ENCODE results near the gene EYS. TPM values are rescaled to one million over a fixed set of nuclear protein-coding genes. Genes with fewer than 3 reads are reported as not detected.

EYS gene
- polyA plus RNA-seq, 3 donors, result 0.51 to 0.69 (median 0.65) TPM

- DNase-seq (ENCODE audit: low read depth in 3 of 3, low spot score in 2 of 3), result no peak
These were observed 1026.6 kb downstream of the EYS start for GRCh38 chr6:64680446-64680845.

GRCh38 chr6:64679416-64679815 is 1027.6 kb downstream of the EYS start:
- no peak for DNase-seq (ENCODE audit: low read depth in 3 of 3, low spot score in 2 of 3)

GRCh38 chr6:64672651-64673050 is 1034.4 kb downstream of the EYS start:
- DNase-seq (ENCODE audit: low read depth in 3 of 3, low spot score in 2 of 3), result no peak

- no peak for DNase-seq (ENCODE audit: low read depth in 3 of 3, low spot score in 2 of 3)
These were observed 1034.9 kb downstream of the EYS start for GRCh38 chr6:64672131-64672530.

- DNase-seq (ENCODE audit: low read depth in 3 of 3, low spot score in 2 of 3), result no peak
These were observed 1041.9 kb downstream of the EYS start for GRCh38 chr6:64665137-64665536.

- DNase-seq (ENCODE audit: low read depth in 3 of 3, low spot score in 2 of 3), result no peak
These were observed 1042.5 kb downstream of the EYS start for GRCh38 chr6:64664480-64664879.

- no peak for DNase-seq (ENCODE audit: low read depth in 3 of 3, low spot score in 2 of 3)
These were observed 1063.0 kb downstream of the EYS start for GRCh38 chr6:64644024-64644423.

- DNase-seq (ENCODE audit: low read depth in 3 of 3, low spot score in 2 of 3), result no peak
These were observed 1076.1 kb downstream of the EYS start for GRCh38 chr6:64630901-64631300.

- DNase-seq (ENCODE audit: low read depth in 3 of 3, low spot score in 2 of 3), result no peak
These were observed 1084.1 kb downstream of the EYS start for GRCh38 chr6:64622944-64623343.

GRCh38 chr6:64602993-64603392 is 1104.0 kb downstream of the EYS start:
- DNase-seq (ENCODE audit: low read depth in 3 of 3, low spot score in 2 of 3), result no peak

GRCh38 chr6:64591676-64592036 is 1115.4 kb downstream of the EYS start:
- no peak for DNase-seq (ENCODE audit: low read depth in 3 of 3, low spot score in 2 of 3)

- DNase-seq (ENCODE audit: low read depth in 3 of 3, low spot score in 2 of 3), result no peak
These were observed 1115.9 kb downstream of the EYS start for GRCh38 chr6:64590965-64591675.

- no peak for DNase-seq (ENCODE audit: low read depth in 3 of 3, low spot score in 2 of 3)
These were observed 1117.1 kb downstream of the EYS start for GRCh38 chr6:64589961-64590360.

- no peak for DNase-seq (ENCODE audit: low read depth in 3 of 3, low spot score in 2 of 3)
These were observed 1126.7 kb downstream of the EYS start for GRCh38 chr6:64580346-64580745.

GRCh38 chr6:64553249-64553786 is 1153.7 kb downstream of the EYS start:
- no peak for DNase-seq (ENCODE audit: low read depth in 3 of 3, low spot score in 2 of 3)

GRCh38 chr6:64547594-64548268 is 1159.3 kb downstream of the EYS start:
- no peak for DNase-seq (ENCODE audit: low read depth in 3 of 3, low spot score in 2 of 3)

- no peak for DNase-seq (ENCODE audit: low read depth in 3 of 3, low spot score in 2 of 3)
These were observed 1167.1 kb downstream of the EYS start for GRCh38 chr6:64539917-64540316.

- DNase-seq (ENCODE audit: low read depth in 3 of 3, low spot score in 2 of 3), result no peak
These were observed 1168.3 kb downstream of the EYS start for GRCh38 chr6:64538722-64539121.

GRCh38 chr6:64527899-64528298 is 1179.1 kb downstream of the EYS start:
- no peak for DNase-seq (ENCODE audit: low read depth in 3 of 3, low spot score in 2 of 3)

- DNase-seq (ENCODE audit: low read depth in 3 of 3, low spot score in 2 of 3), result no peak
These were observed 1184.2 kb downstream of the EYS start for GRCh38 chr6:64522859-64523258.

- no peak for DNase-seq (ENCODE audit: low read depth in 3 of 3, low spot score in 2 of 3)
These were observed 1187.0 kb downstream of the EYS start for GRCh38 chr6:64520050-64520449.

GRCh38 chr6:64516393-64516792 is 1190.6 kb downstream of the EYS start:
- DNase-seq (ENCODE audit: low read depth in 3 of 3, low spot score in 2 of 3), result no peak

Data from right renal cortex interstitium (tissue), 3 donors.